ENCODE results near the gene DGKQ.

DGKQ gene

DNA sequence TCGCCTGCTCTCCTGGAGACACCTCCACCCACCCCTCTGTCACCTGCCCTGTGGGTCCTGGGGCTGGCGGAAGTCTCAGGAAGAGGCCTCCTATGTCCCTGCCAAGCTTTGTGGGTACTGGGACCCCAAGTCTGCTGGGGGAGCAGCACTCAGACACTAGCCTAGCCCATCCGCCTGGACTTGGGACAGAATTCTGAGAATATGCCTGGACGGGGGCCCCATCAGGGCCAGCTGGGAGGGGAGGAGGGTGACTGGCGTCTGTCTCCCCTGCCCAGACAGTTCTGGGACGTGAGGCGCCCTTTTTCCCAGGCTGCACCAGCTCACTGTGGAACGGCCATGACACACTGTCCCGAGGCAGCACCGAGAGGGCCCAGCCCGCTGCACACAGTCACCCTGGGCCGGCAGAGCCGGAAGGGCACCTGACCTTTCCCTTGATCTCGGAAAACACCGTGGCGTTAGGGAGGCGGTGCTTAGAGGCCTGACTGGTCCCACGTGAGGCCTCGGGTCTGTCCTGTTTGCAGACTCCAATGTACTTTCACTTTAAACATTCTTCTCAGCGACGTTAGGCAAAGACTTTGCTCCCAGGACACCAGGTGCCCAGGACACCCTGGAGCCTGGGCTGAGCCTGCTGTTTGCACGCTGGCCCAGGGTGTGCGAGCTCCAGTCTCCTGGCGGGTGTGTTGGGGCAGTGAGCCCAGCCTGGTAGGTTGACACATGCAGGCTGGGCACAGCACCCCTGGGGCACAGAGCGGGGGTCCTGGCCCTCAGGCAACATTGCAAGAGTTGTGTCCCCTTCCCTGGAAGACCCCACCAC lies 19.1 kb upstream of the DGKQ start:
- H3K27ac ChIP-seq (ENCODE audit: low read depth, low read length): no peak overlapping the region
- peaks cover 2% of the 10 kb centered on the region for H3K9me3 ChIP-seq (ENCODE audit: insufficient read depth, low read depth, low read length)
- H3K79me1 ChIP-seq (ENCODE audit: low read length): no peaks in the 10 kb centered on the region
- H2BK5ac ChIP-seq (ENCODE audit: low read depth, low read length, poor library complexity): no peak overlapping the region
- no CpG with 5 or more reads among the region's 25 CpGs for WGBS (ENCODE audit: extremely low coverage, insufficient coverage, insufficient read length)
- H3K14ac ChIP-seq (ENCODE audit: low read length): no peak overlapping the region
- no peak overlapping the region for H4K8ac ChIP-seq (ENCODE audit: low read depth, low read length)
- H3K4me3 ChIP-seq (ENCODE audit: low read depth, low read length): no peak overlapping the region
- H2AFZ ChIP-seq (ENCODE audit: insufficient read depth, low read length, poor library complexity): no peak overlapping the region
- H4K91ac ChIP-seq (ENCODE audit: low read depth, low read length): peak overlapping the region; percentile 4
- no peak overlapping the region for H2BK12ac ChIP-seq (ENCODE audit: low read length)
- H3K23ac ChIP-seq (ENCODE audit: low read length): no peak overlapping the region
- DNase-seq: peak; percentile 87 to 88
- H3K4me2 ChIP-seq (ENCODE audit: low read length): no peak overlapping the region
- peaks cover 9% of the 10 kb centered on the region for H3K27me3 ChIP-seq (ENCODE audit: insufficient read depth, low read length)
- H3K36me3 ChIP-seq (ENCODE audit: control insufficient read depth in 1 of 2, insufficient read depth in 2 of 2, low read length in 2 of 2): no peaks in the 10 kb centered on the region
- H2AK5ac ChIP-seq (ENCODE audit: low read length): no peak overlapping the region
- no peaks in the 10 kb centered on the region for H3K79me2 ChIP-seq (ENCODE audit: control insufficient read depth, insufficient read depth, low read length, poor library complexity)
- no peak overlapping the region for H2BK120ac ChIP-seq (ENCODE audit: insufficient read depth, low read length, poor library complexity)
- peak overlapping the region; percentile 13 for H3K18ac ChIP-seq (ENCODE audit: low read length)
- H3K4ac ChIP-seq (ENCODE audit: low read depth, low read length): no peak overlapping the region
- peaks cover 5 to 8% of the 10 kb centered on the region in 2 experiments for H3K4me1 ChIP-seq (ENCODE audit: control insufficient read depth in 1 of 2, insufficient read depth in 2 of 2, low read length in 2 of 2)
- H4K12ac ChIP-seq (ENCODE audit: low read depth, low read length): no peak overlapping the region
- H3K9ac ChIP-seq (ENCODE audit: low read length): no peak overlapping the region

DNA sequence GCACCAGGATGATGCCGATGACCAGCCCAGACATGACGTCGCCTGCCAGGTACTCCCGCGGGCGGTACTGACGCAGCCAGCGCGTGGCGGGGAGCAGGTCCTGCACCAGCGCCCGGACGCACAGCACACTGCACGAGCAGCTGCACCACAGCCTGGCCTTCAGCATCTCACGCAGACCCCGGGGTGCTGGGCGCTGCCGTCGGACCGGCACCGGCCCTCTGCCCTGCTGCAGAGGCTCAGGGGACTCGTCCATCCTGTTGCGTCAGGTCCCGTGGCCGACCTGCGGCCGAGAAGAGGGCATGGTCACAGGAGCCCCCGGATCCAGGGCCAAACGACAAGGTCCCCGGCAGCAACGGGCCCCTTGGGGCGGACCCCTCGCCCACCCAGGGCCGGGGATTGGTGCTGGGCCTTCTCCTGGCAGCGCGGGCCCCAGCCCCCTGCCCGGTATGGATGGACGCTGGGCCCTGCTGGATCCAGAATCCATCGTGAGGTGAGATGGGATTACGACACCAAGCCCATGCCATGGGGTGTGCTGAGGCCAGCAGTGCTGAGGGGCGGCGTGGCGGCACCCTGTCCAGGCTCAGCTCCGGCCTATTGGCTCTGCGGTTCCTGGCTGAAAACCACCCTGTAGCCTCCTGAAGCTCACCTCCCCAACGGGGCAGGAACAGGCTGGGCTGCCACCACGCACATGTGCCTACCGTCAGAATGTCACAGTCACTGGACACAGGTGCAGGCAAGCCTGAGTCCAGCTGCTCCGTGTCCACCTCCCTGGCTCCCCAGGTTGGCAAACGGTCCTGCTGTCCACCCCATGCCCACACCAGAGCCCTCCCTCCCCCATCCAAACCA lies 18.3 kb upstream of the DGKQ start:
- Histone ChIP-seq H2AK5ac (ENCODE audit: low read length) (no peak overlapping the region), H3K23ac (ENCODE audit: low read length) (no peak overlapping the region), H3K4me3 (ENCODE audit: low read depth, low read length) (no peak overlapping the region), H2BK5ac (ENCODE audit: low read depth, low read length, poor library complexity) (no peak overlapping the region), H3K9me3 (ENCODE audit: insufficient read depth, low read depth, low read length) (peaks cover 2% of the 10 kb centered on the region), H3K14ac (ENCODE audit: low read length) (no peak overlapping the region), H4K12ac (ENCODE audit: low read depth, low read length) (no peak overlapping the region), H3K27ac (ENCODE audit: low read depth, low read length) (no peak overlapping the region), H3K4me2 (ENCODE audit: low read length) (no peak overlapping the region), H3K36me3 (ENCODE audit: control insufficient read depth in 1 of 2, insufficient read depth in 2 of 2, low read length in 2 of 2) (no peaks in the 10 kb centered on the region), H3K4me1 (ENCODE audit: control insufficient read depth in 1 of 2, insufficient read depth in 2 of 2, low read length in 2 of 2) (peaks cover 5 to 11% of the 10 kb centered on the region in 2 experiments), H4K91ac (ENCODE audit: low read depth, low read length) (no peak overlapping the region), H2AFZ (ENCODE audit: insufficient read depth, low read length, poor library complexity) (no peak overlapping the region), H3K4ac (ENCODE audit: low read depth, low read length) (no peak overlapping the region), H3K79me2 (ENCODE audit: control insufficient read depth, insufficient read depth, low read length, poor library complexity) (no peaks in the 10 kb centered on the region), H2BK12ac (ENCODE audit: low read length) (no peak overlapping the region), H3K27me3 (ENCODE audit: insufficient read depth, low read length) (peaks cover 4% of the 10 kb centered on the region), H3K9ac (ENCODE audit: low read length) (no peak overlapping the region), H3K79me1 (ENCODE audit: low read length) (no peaks in the 10 kb centered on the region), H3K18ac (ENCODE audit: low read length) (no peak overlapping the region), H2BK120ac (ENCODE audit: insufficient read depth, low read length, poor library complexity) (no peak overlapping the region), H4K8ac (ENCODE audit: low read depth, low read length) (no peak overlapping the region)
- peak; percentile 87 for DNase-seq
- no CpG with 5 or more reads among the region's 50 CpGs for WGBS (ENCODE audit: extremely low coverage, insufficient coverage, insufficient read length)

DNA sequence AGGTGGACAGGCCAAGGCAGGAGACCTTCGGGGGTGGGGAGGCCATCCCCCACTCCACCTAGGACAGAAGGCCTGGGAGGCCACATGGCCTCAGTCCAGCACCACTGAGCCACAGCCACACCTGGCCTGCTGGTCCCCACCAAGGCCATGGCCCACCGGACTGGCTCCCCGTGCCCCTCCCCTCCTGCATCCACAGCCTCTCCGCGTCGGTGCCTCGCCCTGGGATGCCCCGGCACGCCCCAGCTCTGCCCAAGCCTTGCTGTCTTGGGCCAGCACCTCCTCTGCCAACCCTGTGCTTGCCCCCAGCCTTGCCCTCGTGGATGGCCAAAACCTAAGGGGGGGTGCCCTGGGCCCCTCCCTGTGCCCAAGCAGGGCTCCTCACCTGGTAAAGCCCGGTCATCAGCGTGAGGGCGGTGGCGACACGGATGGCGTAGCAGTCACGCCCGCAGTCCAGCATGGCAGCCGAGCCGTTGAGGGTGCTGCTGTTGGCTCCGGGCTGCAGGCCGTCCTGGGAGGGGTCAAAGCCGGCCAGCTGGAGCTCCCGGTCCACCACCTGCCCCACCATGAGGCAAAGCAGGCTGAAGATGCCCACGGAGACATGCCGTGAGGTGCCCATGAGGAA lies 17.5 kb upstream of the DGKQ start:
- Histone ChIP-seq H3K4ac (ENCODE audit: low read depth, low read length) (no peak overlapping the region), H3K4me1 (ENCODE audit: control insufficient read depth in 1 of 2, insufficient read depth in 2 of 2, low read length in 2 of 2) (peaks cover 5 to 11% of the 10 kb centered on the region in 2 experiments), H3K23ac (ENCODE audit: low read length) (no peak overlapping the region), H2AK5ac (ENCODE audit: low read length) (no peak overlapping the region), H3K4me2 (ENCODE audit: low read length) (no peak overlapping the region), H2BK12ac (ENCODE audit: low read length) (no peak overlapping the region), H3K79me1 (ENCODE audit: low read length) (no peaks in the 10 kb centered on the region), H3K18ac (ENCODE audit: low read length) (no peak overlapping the region), H3K79me2 (ENCODE audit: control insufficient read depth, insufficient read depth, low read length, poor library complexity) (no peaks in the 10 kb centered on the region), H4K8ac (ENCODE audit: low read depth, low read length) (no peak overlapping the region), H2AFZ (ENCODE audit: insufficient read depth, low read length, poor library complexity) (no peak overlapping the region), H4K12ac (ENCODE audit: low read depth, low read length) (no peak overlapping the region), H3K36me3 (ENCODE audit: control insufficient read depth in 1 of 2, insufficient read depth in 2 of 2, low read length in 2 of 2) (no peaks in the 10 kb centered on the region), H3K4me3 (ENCODE audit: low read depth, low read length) (no peak overlapping the region), H2BK5ac (ENCODE audit: low read depth, low read length, poor library complexity) (no peak overlapping the region), H3K9me3 (ENCODE audit: insufficient read depth, low read depth, low read length) (no peaks in the 10 kb centered on the region), H3K27ac (ENCODE audit: low read depth, low read length) (no peak overlapping the region), H3K27me3 (ENCODE audit: insufficient read depth, low read length) (no peaks in the 10 kb centered on the region), H2BK120ac (ENCODE audit: insufficient read depth, low read length, poor library complexity) (no peak overlapping the region), H3K14ac (ENCODE audit: low read length) (no peak overlapping the region), H3K9ac (ENCODE audit: low read length) (no peak overlapping the region), H4K91ac (ENCODE audit: low read depth, low read length) (no peak overlapping the region)
- DNase-seq: no peak
- no CpG with 5 or more reads among the region's 26 CpGs for WGBS (ENCODE audit: extremely low coverage, insufficient coverage, insufficient read length)

DNA sequence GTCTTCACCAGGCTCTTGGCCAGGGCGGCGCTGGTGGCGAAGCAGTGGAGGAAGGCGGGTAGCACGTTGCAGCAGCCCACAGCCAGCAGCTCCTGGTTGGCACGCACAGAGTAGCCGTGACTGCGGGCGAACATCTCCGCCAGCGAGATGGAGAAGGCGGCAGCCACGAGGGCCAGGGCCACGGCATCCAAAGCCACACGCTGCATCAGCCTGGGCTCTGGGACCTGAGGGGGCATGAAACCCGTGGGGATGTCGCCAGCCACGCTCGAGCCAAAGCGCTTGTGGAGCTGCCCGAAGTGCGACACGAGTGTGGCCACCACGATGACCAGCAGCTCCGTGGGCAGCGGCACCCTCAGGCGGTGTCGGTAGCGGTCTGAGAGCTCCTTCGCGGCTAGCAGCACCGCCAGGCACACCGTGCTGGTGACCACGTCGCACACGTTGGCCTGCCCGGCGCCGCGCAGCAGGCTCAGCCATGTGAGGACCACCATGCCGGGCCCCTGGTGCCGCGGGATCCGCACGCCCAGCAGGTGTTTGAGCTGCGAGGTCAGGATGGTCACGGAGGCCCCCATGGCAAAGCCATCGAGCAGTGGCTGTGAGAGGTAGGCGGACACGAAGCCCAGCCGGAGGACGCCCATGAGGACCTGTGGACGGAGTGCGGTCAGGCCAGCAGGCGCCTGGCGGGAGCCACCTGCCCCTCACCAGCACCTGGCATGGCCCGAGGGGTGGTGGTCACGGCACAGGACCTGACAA lies 16.5 kb upstream of the DGKQ start:
- no peak overlapping the region for H3K4ac ChIP-seq (ENCODE audit: low read depth, low read length)
- no peak for DNase-seq
- no peak overlapping the region for H2BK120ac ChIP-seq (ENCODE audit: insufficient read depth, low read length, poor library complexity)
- H4K8ac ChIP-seq (ENCODE audit: low read depth, low read length): no peak overlapping the region
- no peak overlapping the region for H2AFZ ChIP-seq (ENCODE audit: insufficient read depth, low read length, poor library complexity)
- no peak overlapping the region for H3K27ac ChIP-seq (ENCODE audit: low read depth, low read length)
- H3K9ac ChIP-seq (ENCODE audit: low read length): no peak overlapping the region
- no peak overlapping the region for H4K91ac ChIP-seq (ENCODE audit: low read depth, low read length)
- H3K27me3 ChIP-seq (ENCODE audit: insufficient read depth, low read length): no peaks in the 10 kb centered on the region
- H3K4me1 ChIP-seq (ENCODE audit: control insufficient read depth in 1 of 2, insufficient read depth in 2 of 2, low read length in 2 of 2): peaks cover 5 to 11% of the 10 kb centered on the region in 2 experiments
- no peaks in the 10 kb centered on the region for H3K36me3 ChIP-seq (ENCODE audit: control insufficient read depth in 1 of 2, insufficient read depth in 2 of 2, low read length in 2 of 2)
- no peak overlapping the region for H4K12ac ChIP-seq (ENCODE audit: low read depth, low read length)
- no peak overlapping the region for H3K14ac ChIP-seq (ENCODE audit: low read length)
- no peaks in the 10 kb centered on the region for H3K79me1 ChIP-seq (ENCODE audit: low read length)
- H2BK12ac ChIP-seq (ENCODE audit: low read length): no peak overlapping the region
- no peaks in the 10 kb centered on the region for H3K9me3 ChIP-seq (ENCODE audit: insufficient read depth, low read depth, low read length)
- H3K4me3 ChIP-seq (ENCODE audit: low read depth, low read length): no peak overlapping the region
- no CpG with 5 or more reads among the region's 58 CpGs for WGBS (ENCODE audit: extremely low coverage, insufficient coverage, insufficient read length)
- no peak overlapping the region for H3K4me2 ChIP-seq (ENCODE audit: low read length)
- H3K23ac ChIP-seq (ENCODE audit: low read length): no peak overlapping the region
- no peaks in the 10 kb centered on the region for H3K79me2 ChIP-seq (ENCODE audit: control insufficient read depth, insufficient read depth, low read length, poor library complexity)
- H2BK5ac ChIP-seq (ENCODE audit: low read depth, low read length, poor library complexity): no peak overlapping the region
- H2AK5ac ChIP-seq (ENCODE audit: low read length): no peak overlapping the region
- no peak overlapping the region for H3K18ac ChIP-seq (ENCODE audit: low read length)

Measured in trophoblast cell (in vitro differentiated cells and primary cell).